Suprapubic skin (tissue), 4 donors: ENCODE data around the gene RPL10A. TPM values are rescaled to one million over a fixed set of nuclear protein-coding genes. Genes with fewer than 3 reads are reported as not detected.
A peak's percentile ranks its signal among the peaks of the same experiment; 100 is the strongest.

Source experiments
- DNase-seq, 2 donors: peaks; one replicate each; pipeline ENCODE4 v3.0.0-alpha.2; 2019; ENCODE audit warnings: low spot score in 2 of 2
- H3K27ac ChIP-seq: fragments of 200-600 bp; sonication (generic); one replicate; pipeline ENCODE4 v1.5.1; 2019
- H3K27me3 ChIP-seq: fragments of 200-600 bp; sonication (generic); one replicate; pipeline ENCODE4 v1.5.1; 2019
- H3K36me3 ChIP-seq: fragments of 200-600 bp; sonication (generic); one replicate; pipeline ENCODE4 v1.5.1; 2019
- H3K4me1 ChIP-seq: fragments of 200-600 bp; sonication (generic); one replicate; pipeline ENCODE4 v1.5.1; 2019
- H3K4me3 ChIP-seq: fragments of 200-600 bp; sonication (generic); one replicate; pipeline ENCODE4 v1.5.1; 2019; ENCODE audit warnings: mild to moderate bottlenecking
- H3K9me3 ChIP-seq: fragments of 200-600 bp; sonication (generic); one replicate; pipeline ENCODE4 v1.5.1; 2019
- EP300 ChIP-seq: sonication (generic); formaldehyde crosslinking; IDR thresholded peaks from one replicate; pipeline ENCODE4 v1.6.1; 2017; ENCODE audit warnings: antibody characterized with exemption
- POLR2A ChIP-seq, 2 donors: fragments of 450-650 bp; IDR thresholded peaks; one replicate each; pipeline ENCODE4 v1.6.1; 2017; ENCODE audit warnings: antibody characterized with exemption in 2 of 2, mild to moderate bottlenecking in 2 of 2, moderate library complexity in 2 of 2
- POLR2AphosphoS5 ChIP-seq, 3 donors: sonication (generic); formaldehyde crosslinking; IDR thresholded peaks; one replicate each; pipeline ENCODE4 v1.6.1; 2017; ENCODE audit warnings: antibody characterized with exemption in 3 of 3
- WGBS: methylation state at CpG from one replicate; pipeline ENCODE4 v1.1.5; 2018; 5-methylcytosine and 5-hydroxymethylcytosine counted together
- total RNA-seq, 4 donors: library from RNA; depleted of rRNA; stranded (reverse); fragments of >200 nt; gene quantifications; one replicate each; pipeline ENCODE4 v1.1.0, GENCODE V29; 2016
- TF ChIP-seq, protein P1 (sequence below), 2 donors: fragments of 200-600 bp in 1 of 2; fragments of 450-650 bp in 1 of 2; sonication (generic) in 1 of 2; IDR thresholded peaks; one replicate each; pipeline ENCODE4 v1.5.1; 2016 to 2019; ENCODE audit warnings: antibody characterized with exemption in 2 of 2, mild to moderate bottlenecking in 1 of 2, moderate library complexity in 1 of 2

The RPL10A gene
- total RNA-seq, 4 donors from 2014 or later: 1,092 to 2,148 (median 1,858) TPM

DNA sequence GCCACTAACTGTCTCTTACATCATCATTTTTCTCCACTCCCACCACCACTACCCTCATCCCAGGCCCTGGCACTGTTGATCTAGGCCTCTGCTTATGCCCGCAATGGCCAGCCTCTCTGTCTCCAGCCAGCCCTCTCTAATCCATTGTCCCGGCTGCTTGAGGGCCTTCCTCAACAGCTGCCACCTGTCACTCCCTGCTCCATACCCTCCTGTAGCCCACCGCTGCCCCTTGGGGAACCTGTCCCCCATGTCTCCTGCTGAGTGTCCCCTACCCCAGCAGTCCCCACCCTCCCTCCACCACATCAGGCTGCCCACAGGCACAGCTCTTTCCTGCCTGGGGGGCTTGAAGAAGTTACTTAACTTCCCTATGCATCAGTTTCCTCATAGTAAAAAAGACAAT is 15.3 kb downstream of the RPL10A start:
- H3K4me1 ChIP-seq: peaks cover 42% of the 10 kb centered on the region
- DNase-seq: no peak
- H3K27ac ChIP-seq: no peak overlapping the region
- peaks cover 37% of the 10 kb centered on the region for H3K36me3 ChIP-seq
- 92% methylated on average over 3 of the region's 3 CpGs for WGBS
- no peaks in the 10 kb centered on the region for H3K9me3 ChIP-seq
- TF ChIP-seq, protein P1, sequence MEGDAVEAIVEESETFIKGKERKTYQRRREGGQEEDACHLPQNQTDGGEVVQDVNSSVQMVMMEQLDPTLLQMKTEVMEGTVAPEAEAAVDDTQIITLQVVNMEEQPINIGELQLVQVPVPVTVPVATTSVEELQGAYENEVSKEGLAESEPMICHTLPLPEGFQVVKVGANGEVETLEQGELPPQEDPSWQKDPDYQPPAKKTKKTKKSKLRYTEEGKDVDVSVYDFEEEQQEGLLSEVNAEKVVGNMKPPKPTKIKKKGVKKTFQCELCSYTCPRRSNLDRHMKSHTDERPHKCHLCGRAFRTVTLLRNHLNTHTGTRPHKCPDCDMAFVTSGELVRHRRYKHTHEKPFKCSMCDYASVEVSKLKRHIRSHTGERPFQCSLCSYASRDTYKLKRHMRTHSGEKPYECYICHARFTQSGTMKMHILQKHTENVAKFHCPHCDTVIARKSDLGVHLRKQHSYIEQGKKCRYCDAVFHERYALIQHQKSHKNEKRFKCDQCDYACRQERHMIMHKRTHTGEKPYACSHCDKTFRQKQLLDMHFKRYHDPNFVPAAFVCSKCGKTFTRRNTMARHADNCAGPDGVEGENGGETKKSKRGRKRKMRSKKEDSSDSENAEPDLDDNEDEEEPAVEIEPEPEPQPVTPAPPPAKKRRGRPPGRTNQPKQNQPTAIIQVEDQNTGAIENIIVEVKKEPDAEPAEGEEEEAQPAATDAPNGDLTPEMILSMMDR (IDR thresholded peaks at IDR 0.05): no peak
- no peak for TF ChIP-seq EP300
- no peak for TF ChIP-seq POLR2A (IDR thresholded peaks at IDR 0.05)
- no peak for TF ChIP-seq POLR2AphosphoS5 (IDR thresholded peaks at IDR 0.05)
- no peak overlapping the region for H3K4me3 ChIP-seq
- H3K27me3 ChIP-seq: no peaks in the 10 kb centered on the region

DNA sequence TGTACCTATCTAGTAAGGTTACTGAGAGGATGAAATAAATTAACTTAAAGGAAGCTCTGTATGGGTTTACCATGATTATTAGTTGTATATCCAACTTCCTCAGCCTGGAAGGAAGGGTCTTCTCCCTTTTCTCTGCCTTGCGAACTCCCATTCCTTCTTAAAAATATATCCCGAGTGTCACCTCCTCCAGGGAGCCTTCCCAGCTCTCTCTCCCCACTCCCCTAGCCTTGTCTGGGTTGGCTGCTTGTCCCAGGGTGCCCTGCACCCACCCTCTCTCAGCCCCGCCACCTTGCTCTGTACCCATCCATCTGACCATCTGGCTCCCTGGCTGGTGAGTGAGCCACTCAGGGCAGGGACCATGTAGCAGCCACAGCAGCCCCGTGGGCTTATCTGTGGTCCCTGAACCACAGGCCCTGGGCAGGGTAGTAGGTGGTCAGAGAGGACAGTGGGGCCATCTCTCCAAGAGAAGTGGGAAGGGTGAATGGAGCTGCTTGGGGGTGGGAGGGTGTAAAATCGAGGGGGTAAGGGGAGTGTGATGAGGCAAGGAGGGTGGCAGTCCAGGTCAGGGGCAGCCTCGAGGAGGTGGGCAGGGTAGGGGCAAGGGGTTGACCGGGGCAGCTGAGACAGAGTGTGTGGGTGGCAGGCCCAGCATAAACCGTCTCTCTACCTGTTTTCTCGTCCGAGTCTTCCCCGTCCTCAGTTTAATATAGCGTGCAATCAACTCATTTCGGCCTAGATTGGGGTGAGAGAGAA is 15.9 kb downstream of the RPL10A start:
- DNase-seq: no peak
- 86% methylated on average over 13 of the region's 13 CpGs for WGBS
- no peaks in the 10 kb centered on the region for H3K27me3 ChIP-seq
- peaks cover 48% of the 10 kb centered on the region for H3K4me1 ChIP-seq
- H3K4me3 ChIP-seq: no peak overlapping the region
- peak overlapping the region; percentile 95 for H3K27ac ChIP-seq
- H3K36me3 ChIP-seq: peaks cover 32% of the 10 kb centered on the region
- no peaks in the 10 kb centered on the region for H3K9me3 ChIP-seq
- no peak for TF ChIP-seq EP300
- TF ChIP-seq POLR2A (IDR thresholded peaks at IDR 0.05): no peak
- TF ChIP-seq POLR2AphosphoS5 (IDR thresholded peaks at IDR 0.05): no peak
- TF ChIP-seq, protein P1 (IDR thresholded peaks at IDR 0.05): no peak

DNA sequence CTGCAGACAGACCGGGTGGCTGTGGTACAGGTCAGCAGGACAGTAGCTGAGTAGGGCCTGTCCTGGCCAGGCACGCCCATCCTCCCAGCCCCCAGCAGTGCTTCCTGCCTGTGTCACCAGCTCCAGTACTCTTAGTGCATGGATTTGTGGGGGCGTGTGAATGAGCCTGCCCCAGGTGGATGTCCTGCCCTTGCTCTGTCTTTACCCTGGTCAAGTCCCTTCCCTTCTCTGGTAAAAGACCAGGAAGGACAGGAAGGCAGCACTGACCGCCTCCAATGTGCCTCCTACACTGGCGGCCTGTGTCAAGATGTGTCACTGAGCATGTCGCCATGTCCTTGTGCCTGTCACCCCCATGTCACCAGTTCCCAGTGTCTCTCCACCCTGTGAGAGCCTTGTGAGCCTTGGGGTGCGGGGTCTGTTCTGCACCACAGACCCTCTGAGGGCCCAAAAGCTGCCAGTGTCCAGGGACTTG is 16.8 kb downstream of the RPL10A start:
- H3K4me3 ChIP-seq: no peak overlapping the region
- H3K27ac ChIP-seq: peak overlapping the region; percentile 95

DNA sequence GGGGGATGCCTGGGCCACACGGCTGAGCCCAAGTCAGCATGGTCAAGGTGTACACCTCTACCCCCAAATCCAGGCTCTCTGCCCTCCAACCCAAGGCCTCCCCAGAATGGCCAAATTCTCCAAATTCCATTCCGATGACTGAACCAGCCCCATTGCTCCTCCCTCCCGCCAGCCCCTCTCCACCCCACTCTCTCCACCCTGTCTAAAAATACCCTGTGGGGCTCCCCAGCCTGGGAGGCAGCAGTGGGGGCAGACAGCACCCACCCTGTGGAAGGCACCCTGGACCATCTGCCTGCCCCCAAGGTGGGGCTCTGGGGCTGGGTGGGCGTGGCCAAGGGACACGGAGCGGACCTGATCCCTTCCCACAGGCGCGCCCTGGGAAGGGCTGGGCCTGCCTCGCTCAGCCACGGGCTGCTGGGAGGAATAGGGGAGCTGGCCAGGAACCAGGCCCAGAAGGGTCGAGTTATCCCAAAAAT is 17.2 kb downstream of the RPL10A start:
- no peak for TF ChIP-seq POLR2A (IDR thresholded peaks at IDR 0.05)
- TF ChIP-seq POLR2AphosphoS5 (IDR thresholded peaks at IDR 0.05): no peak
- TF ChIP-seq, protein P1 (IDR thresholded peaks at IDR 0.05): no peak
- TF ChIP-seq EP300: no peak
- H3K4me3 ChIP-seq: peak overlapping the region; percentile 29
- peak overlapping the region; percentile 95 for H3K27ac ChIP-seq
- H3K27me3 ChIP-seq: no peaks in the 10 kb centered on the region
- no peak for DNase-seq
- no peaks in the 10 kb centered on the region for H3K9me3 ChIP-seq
- 29% methylated on average over 5 of the region's 11 CpGs for WGBS
- peaks cover 62% of the 10 kb centered on the region for H3K4me1 ChIP-seq
- peaks cover 18% of the 10 kb centered on the region for H3K36me3 ChIP-seq

More for the DNA sequence above, 16.8 kb downstream of the RPL10A start:
- 90% methylated on average over 4 of the region's 7 CpGs for WGBS
- H3K9me3 ChIP-seq: no peaks in the 10 kb centered on the region
- peaks cover 23% of the 10 kb centered on the region for H3K36me3 ChIP-seq
- H3K27me3 ChIP-seq: no peaks in the 10 kb centered on the region
- DNase-seq: no peak
- TF ChIP-seq, protein P1 (IDR thresholded peaks at IDR 0.05): no peak
- TF ChIP-seq POLR2A (IDR thresholded peaks at IDR 0.05) (no peak), POLR2AphosphoS5 (IDR thresholded peaks at IDR 0.05) (no peak), EP300 (no peak)
- peaks cover 57% of the 10 kb centered on the region for H3K4me1 ChIP-seq
